ENCODE measurements around the gene ACTR3C.
"Not testable (repeated sequence)": the region's sequence is repeated elsewhere in the genome, so short reads cannot be mapped to it uniquely, and the experiment has no call there.

Gene ACTR3C

DNA sequence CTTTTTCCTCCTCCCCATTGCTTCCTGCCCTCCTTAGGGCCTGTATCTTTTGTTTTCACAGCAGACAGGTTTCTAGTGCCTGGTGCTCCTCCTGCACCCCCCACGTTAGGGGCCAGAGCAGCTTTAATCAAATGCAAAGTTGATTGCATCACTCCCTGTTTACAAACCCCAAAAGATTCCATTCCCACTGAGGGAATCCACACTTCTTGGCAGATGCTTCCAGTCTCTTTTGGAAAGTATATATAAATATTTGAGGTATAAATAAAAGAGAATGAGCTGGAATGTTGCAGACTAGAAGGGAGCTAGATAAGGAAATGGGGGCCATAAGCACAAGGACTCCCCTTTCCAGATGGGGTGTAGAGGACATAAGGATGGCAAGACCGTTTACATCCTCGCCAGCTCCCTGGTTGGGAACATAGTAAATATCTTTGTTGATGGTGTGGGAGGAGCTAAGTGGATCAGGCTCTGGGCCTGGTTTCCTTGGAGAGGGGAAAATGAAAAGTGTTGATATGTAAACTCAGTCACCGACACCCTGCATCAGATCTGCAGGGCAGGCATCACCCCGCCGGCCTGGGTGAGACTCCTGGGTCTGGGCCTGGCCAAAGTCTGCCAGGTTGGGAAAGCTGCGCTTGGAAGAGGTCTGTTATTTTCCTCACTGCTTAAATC, 11.9 kb upstream of the ACTR3C start:
- DNase-seq (ENCODE audit: low read depth) = peak; percentile 91

DNA sequence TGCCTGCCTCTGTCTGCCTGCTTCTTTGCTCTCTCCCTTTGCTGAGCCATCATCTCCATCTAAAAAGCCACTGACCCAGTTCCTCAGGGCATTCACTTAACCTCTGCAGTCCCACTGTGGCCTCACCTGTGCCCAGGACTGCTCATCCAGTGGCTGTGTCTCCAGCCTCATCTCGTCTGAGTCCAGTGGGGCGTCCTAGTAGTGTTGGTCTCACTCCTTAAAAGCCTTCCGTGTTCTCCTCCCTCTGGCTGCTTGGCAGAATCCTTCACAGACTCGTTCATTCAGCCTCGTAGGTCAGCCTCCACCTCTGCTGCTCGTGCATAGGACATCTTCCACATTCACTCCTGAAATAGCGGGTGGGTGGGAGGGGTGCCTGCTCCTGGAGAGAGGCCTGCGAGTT, 10.8 kb upstream of the ACTR3C start:
- DNase-seq (ENCODE audit: low read depth) = no peak

- no peak for DNase-seq (ENCODE audit: low read depth)
Measured at GRCh38 chr7:150333659-150334058, 10.3 kb upstream of the ACTR3C start.

- no peak for DNase-seq (ENCODE audit: low read depth)
Measured at GRCh38 chr7:150332852-150333635, 9.7 kb upstream of the ACTR3C start.

DNA sequence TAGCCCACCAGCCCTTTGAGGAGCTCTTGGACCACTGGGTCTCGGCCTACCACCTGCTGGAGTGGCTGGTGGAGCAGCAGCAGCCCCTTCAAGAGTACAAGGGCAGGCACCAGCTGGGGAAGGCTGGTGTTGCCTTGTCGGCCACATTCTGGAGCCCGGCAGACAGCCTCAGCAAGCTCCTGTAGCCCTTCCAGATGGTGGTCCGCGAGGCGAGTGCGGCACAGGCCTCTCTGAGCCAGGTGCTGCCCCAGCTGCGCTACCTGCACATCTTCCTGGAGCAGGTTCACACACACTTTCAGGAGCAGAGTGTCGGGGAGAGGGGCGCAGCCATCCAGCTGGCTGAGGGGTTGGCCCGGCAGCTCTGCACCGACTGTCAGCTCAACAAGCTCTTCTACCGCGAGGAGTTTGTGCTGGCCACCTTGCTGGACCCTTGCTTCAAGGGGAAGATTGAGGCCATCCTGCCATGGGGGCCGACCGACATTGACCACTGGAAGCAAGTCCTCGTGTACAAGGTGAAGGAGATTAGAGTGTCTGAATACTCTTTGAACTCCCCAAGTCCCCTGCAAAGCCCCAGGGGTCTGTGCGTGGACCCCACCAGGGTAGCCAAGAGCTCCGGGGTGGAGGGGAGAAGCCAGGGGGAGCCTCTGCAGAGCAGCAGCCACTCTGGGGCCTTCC, 7.0 kb upstream of the ACTR3C start:
- no peak for DNase-seq (ENCODE audit: low read depth)

DNA sequence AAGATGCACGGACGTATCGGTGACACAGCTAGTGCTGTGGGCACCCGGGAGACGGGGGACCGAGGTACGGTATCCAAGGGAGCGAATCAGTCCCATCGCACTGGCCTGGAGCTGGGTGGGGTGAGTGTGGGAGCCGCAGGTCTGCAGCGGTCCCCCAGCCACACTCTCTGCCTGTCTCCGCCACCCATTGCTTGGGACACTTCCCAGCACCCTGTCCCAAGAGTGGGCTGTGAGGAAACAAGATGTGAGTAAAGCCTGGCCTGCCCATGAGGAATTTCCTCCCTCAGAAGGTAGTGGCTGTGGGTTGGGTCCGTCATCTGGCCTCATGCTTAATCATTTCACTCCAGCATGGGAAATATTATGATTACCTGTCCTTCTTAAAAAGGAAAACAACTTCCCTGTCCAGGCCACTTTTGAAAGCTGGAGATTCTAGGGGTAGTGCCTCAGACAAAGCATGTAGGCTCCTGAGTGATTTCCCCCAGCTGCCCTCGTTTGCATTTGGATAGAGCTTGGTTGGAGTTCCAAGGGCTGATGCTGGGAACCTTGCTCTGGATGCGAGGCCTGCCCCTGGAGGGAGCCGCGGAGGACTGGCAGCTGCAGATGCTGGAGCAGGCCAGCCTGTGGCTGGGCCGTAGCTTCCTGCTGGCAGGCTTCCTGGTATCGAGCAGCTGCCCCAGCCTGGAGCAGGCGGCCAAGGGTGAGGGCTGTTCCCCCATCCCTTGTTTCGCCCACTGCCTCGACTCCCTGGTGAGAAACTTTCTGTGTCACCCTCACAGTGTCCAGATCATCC, 6.2 kb upstream of the ACTR3C start:
- no peak for DNase-seq (ENCODE audit: low read depth)

- DNase-seq (ENCODE audit: low read depth) = no peak
Measured at GRCh38 chr7:150327308-150327707, 4.0 kb upstream of the ACTR3C start.

DNA sequence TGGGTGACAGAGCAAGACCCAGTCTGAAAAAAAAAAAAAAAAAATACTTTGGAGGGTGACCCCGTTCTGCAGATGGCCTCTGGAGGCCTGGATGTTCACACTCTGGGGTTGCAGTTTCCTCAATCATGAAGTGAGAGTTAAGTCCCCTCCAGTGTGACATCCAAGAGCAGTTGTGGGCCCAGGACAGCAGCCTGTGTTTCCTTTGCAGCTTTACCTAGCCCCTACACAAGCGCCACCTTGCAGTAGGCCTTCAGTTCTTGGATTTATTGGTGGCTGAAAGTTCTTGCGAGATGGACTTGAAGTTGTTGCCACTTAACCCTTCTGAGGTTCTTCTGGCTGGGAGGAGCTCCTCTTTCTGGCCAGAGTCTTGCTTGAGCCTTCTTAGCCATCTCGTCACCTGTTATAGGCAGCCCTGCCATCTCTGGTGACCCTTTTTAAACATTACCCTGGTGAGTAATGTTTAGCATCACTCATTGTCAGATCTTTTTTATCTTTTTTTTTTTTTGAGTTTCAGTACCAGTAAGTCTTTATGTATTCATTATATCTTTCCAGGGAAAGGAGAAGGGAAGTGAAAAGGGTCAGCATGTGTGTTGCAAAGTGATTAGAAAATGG, 3.4 kb upstream of the ACTR3C start:
- DNase-seq (ENCODE audit: low read depth) = no peak

DNA sequence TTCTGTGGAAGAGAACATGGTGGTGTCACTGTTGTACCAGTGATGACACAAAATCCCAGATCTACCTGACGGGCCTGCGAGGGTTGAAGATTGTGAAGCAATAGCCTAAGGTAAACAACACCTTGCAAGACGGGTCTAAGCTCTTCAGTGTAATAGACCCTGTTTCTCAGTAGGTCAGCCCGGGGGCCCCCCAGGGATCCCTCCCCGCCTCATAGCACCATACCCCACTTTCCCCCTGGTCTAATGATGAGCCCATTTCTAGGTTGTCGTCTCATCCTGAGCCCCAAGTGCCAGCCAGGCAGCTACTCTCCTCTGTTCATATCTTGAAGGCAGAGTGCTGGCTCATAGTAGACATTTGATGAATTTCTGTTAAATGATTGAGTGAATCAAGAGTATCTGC, 2.6 kb upstream of the ACTR3C start:
- DNase-seq (ENCODE audit: low read depth) = no peak

GRCh38 chr7:150325110-150325611, 1.8 kb upstream of the ACTR3C start:
- peak; percentile 82 for DNase-seq (ENCODE audit: low read depth)

DNA sequence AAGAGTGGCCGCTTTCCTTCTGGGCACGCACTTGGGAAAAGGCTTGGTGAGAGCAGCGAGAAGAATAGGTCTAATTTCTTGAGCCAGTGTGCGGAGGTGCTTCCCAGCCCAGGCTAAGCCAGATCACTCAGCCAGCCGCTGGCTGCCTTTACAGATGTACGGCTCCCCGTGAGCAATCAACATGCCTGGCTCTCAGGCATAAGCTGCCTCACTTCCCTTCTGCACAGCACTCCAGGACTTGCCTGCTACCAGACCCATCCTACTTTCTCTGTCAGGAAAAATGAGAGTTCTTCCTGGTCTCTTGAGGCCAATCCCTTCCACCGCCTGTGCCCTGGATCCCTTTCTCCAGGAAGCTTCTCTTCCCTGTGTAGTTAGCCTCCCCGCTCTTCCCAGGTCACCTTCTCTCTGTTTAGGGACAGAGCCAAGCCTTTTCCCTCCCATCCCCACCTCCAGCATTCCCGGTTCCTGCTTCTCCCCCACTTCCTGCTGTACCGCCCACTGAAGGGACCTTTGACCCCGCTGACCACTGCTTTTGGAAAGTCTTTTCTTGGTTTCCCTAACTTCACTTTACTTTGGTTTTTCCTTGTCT, 1.1 kb upstream of the ACTR3C start:
- DNase-seq (ENCODE audit: low read depth) = peak; percentile 63

GRCh38 chr7:150323682-150324372, 482 bp upstream of the ACTR3C start:
- peak; percentile 20 for DNase-seq (ENCODE audit: low read depth)

GRCh38 chr7:150322114-150322832, 1.1 kb downstream of the ACTR3C start:
- DNase-seq (ENCODE audit: low read depth) = no peak

- no peak for DNase-seq (ENCODE audit: low read depth)
Measured at GRCh38 chr7:150321788-150322113, 1.6 kb downstream of the ACTR3C start.

GRCh38 chr7:150317748-150318444, 5.4 kb downstream of the ACTR3C start:
- DNase-seq (ENCODE audit: low read depth) = peak; percentile 88

- not testable (repeated sequence) for DNase-seq (ENCODE audit: low read depth)
Measured at GRCh38 chr7:150316987-150317386, 6.4 kb downstream of the ACTR3C start.

- no peak for DNase-seq (ENCODE audit: low read depth)
Measured at GRCh38 chr7:150314639-150315239, 8.6 kb downstream of the ACTR3C start.

GRCh38 chr7:150313870-150314269, 9.5 kb downstream of the ACTR3C start:
- DNase-seq (ENCODE audit: low read depth) = no peak

- DNase-seq (ENCODE audit: low read depth) = no peak
Measured at GRCh38 chr7:150313367-150313809, 10.0 kb downstream of the ACTR3C start.

Measured in amniotic epithelial cell (primary cell).